ENCODE data around the gene TENM3.

The TENM3 gene

GRCh38 chr4:182653596-182653995 is 410.4 kb downstream of the TENM3 start:
- Histone ChIP-seq H3K27ac (ENCODE audit: low read length) (no peak overlapping the region), H3K9ac (ENCODE audit: low read length) (no peak overlapping the region), H3K27me3 (replicated peaks; ENCODE audit: insufficient read depth, low read length) (no peaks in the 10 kb centered on the region), H3K79me2 (ENCODE audit: low read length) (no peaks in the 10 kb centered on the region), H3K4me3 (ENCODE audit: low read length) (no peak overlapping the region), H3K9me2 (replicated peaks; ENCODE audit: insufficient read depth, low read length) (no peaks in the 10 kb centered on the region), H3F3A (ENCODE audit: insufficient read depth, low read length) (no peaks in the 10 kb centered on the region), H2AFZ (ENCODE audit: low read length) (no peak overlapping the region), H3K9me3 (replicated peaks; ENCODE audit: insufficient read depth, low read length) (no peaks in the 10 kb centered on the region), H3K4me1 (ENCODE audit: low read length) (no peaks in the 10 kb centered on the region), H4K20me1 (ENCODE audit: insufficient read depth, low read length) (no peaks in the 10 kb centered on the region), H3K4me2 (ENCODE audit: low read depth, low read length) (no peak overlapping the region), H3K36me3 (replicated peaks; ENCODE audit: insufficient read depth, low read length) (no peaks in the 10 kb centered on the region)
- TF ChIP-seq CTCF (IDR thresholded peaks at IDR 0.05; ENCODE audit: low read length): no peak
- DNase-seq: no peak

GRCh38 chr4:182655340-182655739 is 412.1 kb downstream of the TENM3 start:
- Histone ChIP-seq H3K27ac (ENCODE audit: low read length) (no peak overlapping the region), H3K27me3 (replicated peaks; ENCODE audit: insufficient read depth, low read length) (no peaks in the 10 kb centered on the region), H3K9ac (ENCODE audit: low read length) (no peak overlapping the region), H3K79me2 (ENCODE audit: low read length) (no peaks in the 10 kb centered on the region), H4K20me1 (ENCODE audit: insufficient read depth, low read length) (no peaks in the 10 kb centered on the region), H3K36me3 (replicated peaks; ENCODE audit: insufficient read depth, low read length) (no peaks in the 10 kb centered on the region), H2AFZ (ENCODE audit: low read length) (no peak overlapping the region), H3K4me1 (ENCODE audit: low read length) (no peaks in the 10 kb centered on the region), H3K9me2 (replicated peaks; ENCODE audit: insufficient read depth, low read length) (no peaks in the 10 kb centered on the region), H3F3A (ENCODE audit: insufficient read depth, low read length) (no peaks in the 10 kb centered on the region), H3K9me3 (replicated peaks; ENCODE audit: insufficient read depth, low read length) (no peaks in the 10 kb centered on the region), H3K4me2 (ENCODE audit: low read depth, low read length) (no peak overlapping the region), H3K4me3 (ENCODE audit: low read length) (no peak overlapping the region)
- TF ChIP-seq EZH2phosphoT487 (IDR thresholded peaks at IDR 0.05; ENCODE audit: low read length) (no peak), EZH2 (optimal IDR thresholded peaks at IDR 0.05; ENCODE audit: low read depth, low read length) (no peak), CTCF (IDR thresholded peaks at IDR 0.05; ENCODE audit: low read length) (no peak)
- no peak for DNase-seq

GRCh38 chr4:182662551-182662950 is 419.3 kb downstream of the TENM3 start:
- no peaks in the 10 kb centered on the region for H3K27me3 ChIP-seq (replicated peaks; ENCODE audit: insufficient read depth, low read length)
- no peaks in the 10 kb centered on the region for H4K20me1 ChIP-seq (ENCODE audit: insufficient read depth, low read length)
- no peak overlapping the region for H3K4me2 ChIP-seq (ENCODE audit: low read depth, low read length)
- H3K27ac ChIP-seq (ENCODE audit: low read length): no peak overlapping the region
- no peaks in the 10 kb centered on the region for H3F3A ChIP-seq (ENCODE audit: insufficient read depth, low read length)
- no peaks in the 10 kb centered on the region for H3K36me3 ChIP-seq (replicated peaks; ENCODE audit: insufficient read depth, low read length)
- no peak overlapping the region for H2AFZ ChIP-seq (ENCODE audit: low read length)
- no peak for DNase-seq
- no peak overlapping the region for H3K4me3 ChIP-seq (ENCODE audit: low read length)
- H3K9me2 ChIP-seq (replicated peaks; ENCODE audit: insufficient read depth, low read length): no peaks in the 10 kb centered on the region
- TF ChIP-seq EZH2 (optimal IDR thresholded peaks at IDR 0.05; ENCODE audit: low read depth, low read length): no peak
- TF ChIP-seq EZH2phosphoT487 (IDR thresholded peaks at IDR 0.05; ENCODE audit: low read length): no peak
- no peak for TF ChIP-seq CTCF (IDR thresholded peaks at IDR 0.05; ENCODE audit: low read length)
- H3K9ac ChIP-seq (ENCODE audit: low read length): no peak overlapping the region
- H3K4me1 ChIP-seq (ENCODE audit: low read length): no peaks in the 10 kb centered on the region
- no peaks in the 10 kb centered on the region for H3K9me3 ChIP-seq (replicated peaks; ENCODE audit: insufficient read depth, low read length)
- H3K79me2 ChIP-seq (ENCODE audit: low read length): no peaks in the 10 kb centered on the region

Measured in MM.1S (cell line).